GM20000 (cell line): ENCODE measurements around the gene SUN5.
"Not testable (repeated sequence)": the region's sequence is repeated elsewhere in the genome, so short reads cannot be mapped to it uniquely, and the experiment has no call there.

Experiments
- DNase-seq: peaks from one replicate; pipeline ENCODE4 v3.0.0; 2012; ENCODE audit warnings: low spot score
- CTCF ChIP-seq: IDR thresholded peaks from 2 replicates; pipeline ENCODE4 v1.5.1; 2012; ENCODE audit warnings: mild to moderate bottlenecking, control low read depth; ENCODE audit errors: extremely low read depth, missing control alignments

The SUN5 gene

GRCh38 chr20:32975698-32976674 lies 28.2 kb downstream of the SUN5 start:
- DNase-seq, result no peak
- TF ChIP-seq CTCF, result no peak

- not testable (repeated sequence) for DNase-seq
These were observed 29.1 kb downstream of the SUN5 start for GRCh38 chr20:32975121-32975520.

- not testable (repeated sequence) for DNase-seq
These were observed 29.8 kb downstream of the SUN5 start for GRCh38 chr20:32974204-32975064.

- DNase-seq, result no peak
These were observed 31.0 kb downstream of the SUN5 start for GRCh38 chr20:32973077-32973717.

GRCh38 chr20:32972181-32973076 lies 31.8 kb downstream of the SUN5 start:
- DNase-seq, result peak; percentile 84
- no peak for TF ChIP-seq CTCF

More at GRCh38 chr20:32973077-32973717, 31.0 kb downstream of the SUN5 start:
- no peak for TF ChIP-seq CTCF

- no peak for TF ChIP-seq CTCF
These were observed 32.5 kb downstream of the SUN5 start for GRCh38 chr20:32971703-32972161.

GRCh38 chr20:32970973-32971300 lies 33.3 kb downstream of the SUN5 start:
- no peak for TF ChIP-seq CTCF
- DNase-seq, result no peak

More at GRCh38 chr20:32971703-32972161, 32.5 kb downstream of the SUN5 start:
- DNase-seq, result no peak
